ENCODE results near the gene PCYT1A.

PCYT1A gene

DNA sequence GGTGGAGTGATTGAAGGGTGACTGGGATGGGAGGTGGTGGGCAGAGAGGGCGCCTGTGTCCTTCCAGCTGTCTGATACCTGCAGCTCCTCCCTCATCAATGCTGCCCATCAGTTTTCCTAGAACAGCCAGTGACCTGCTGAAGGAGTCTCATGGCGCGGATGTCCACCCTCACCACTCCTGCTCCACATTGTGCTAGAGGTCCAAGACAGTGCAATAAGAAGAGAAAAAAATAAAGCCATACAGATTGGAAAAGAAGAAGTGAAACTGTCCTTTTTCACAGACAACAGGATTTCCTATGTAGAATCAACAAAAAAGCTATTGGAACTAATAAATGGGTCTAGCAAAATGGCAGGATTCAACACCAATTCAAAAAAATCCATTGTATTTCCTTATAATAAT lies 83.7 kb downstream of the PCYT1A start:
- no peak overlapping the region for H3K4me3 ChIP-seq (ENCODE audit: low read length)
- DNase-seq (ENCODE audit: low read depth) = no peak
- TF ChIP-seq, protein P1, sequence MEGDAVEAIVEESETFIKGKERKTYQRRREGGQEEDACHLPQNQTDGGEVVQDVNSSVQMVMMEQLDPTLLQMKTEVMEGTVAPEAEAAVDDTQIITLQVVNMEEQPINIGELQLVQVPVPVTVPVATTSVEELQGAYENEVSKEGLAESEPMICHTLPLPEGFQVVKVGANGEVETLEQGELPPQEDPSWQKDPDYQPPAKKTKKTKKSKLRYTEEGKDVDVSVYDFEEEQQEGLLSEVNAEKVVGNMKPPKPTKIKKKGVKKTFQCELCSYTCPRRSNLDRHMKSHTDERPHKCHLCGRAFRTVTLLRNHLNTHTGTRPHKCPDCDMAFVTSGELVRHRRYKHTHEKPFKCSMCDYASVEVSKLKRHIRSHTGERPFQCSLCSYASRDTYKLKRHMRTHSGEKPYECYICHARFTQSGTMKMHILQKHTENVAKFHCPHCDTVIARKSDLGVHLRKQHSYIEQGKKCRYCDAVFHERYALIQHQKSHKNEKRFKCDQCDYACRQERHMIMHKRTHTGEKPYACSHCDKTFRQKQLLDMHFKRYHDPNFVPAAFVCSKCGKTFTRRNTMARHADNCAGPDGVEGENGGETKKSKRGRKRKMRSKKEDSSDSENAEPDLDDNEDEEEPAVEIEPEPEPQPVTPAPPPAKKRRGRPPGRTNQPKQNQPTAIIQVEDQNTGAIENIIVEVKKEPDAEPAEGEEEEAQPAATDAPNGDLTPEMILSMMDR (IDR thresholded peaks at IDR 0.05; ENCODE audit: insufficient read depth, low read depth, low read length, missing control alignments) = no peak

DNA sequence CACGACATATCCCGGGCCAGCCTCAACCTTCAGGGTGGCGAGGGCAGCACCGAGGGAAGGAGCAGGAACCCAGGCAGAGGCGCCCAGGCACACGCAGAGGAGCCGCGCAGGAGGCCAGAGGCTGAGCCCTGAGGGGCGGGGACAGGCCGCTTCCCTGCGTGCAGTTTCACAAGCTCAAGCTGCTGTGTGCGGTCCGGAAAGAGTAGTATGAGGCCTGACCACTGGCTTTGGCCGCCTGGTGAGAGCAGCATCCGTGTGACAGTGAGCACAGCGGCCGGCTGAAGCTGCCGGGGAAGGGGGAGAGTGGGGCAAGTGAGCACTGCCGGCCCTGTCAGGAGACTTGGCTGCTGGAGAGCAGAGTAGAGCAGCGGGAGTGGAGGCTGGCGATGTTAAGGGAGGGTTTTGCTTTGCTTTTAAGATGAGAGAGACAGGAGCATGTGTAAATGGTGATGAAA lies 85.0 kb downstream of the PCYT1A start:
- H3K4me3 ChIP-seq (ENCODE audit: low read length) = no peak overlapping the region
- DNase-seq (ENCODE audit: low read depth) = no peak
- TF ChIP-seq, protein P1 (IDR thresholded peaks at IDR 0.05; ENCODE audit: insufficient read depth, low read depth, low read length, missing control alignments) = no peak

DNA sequence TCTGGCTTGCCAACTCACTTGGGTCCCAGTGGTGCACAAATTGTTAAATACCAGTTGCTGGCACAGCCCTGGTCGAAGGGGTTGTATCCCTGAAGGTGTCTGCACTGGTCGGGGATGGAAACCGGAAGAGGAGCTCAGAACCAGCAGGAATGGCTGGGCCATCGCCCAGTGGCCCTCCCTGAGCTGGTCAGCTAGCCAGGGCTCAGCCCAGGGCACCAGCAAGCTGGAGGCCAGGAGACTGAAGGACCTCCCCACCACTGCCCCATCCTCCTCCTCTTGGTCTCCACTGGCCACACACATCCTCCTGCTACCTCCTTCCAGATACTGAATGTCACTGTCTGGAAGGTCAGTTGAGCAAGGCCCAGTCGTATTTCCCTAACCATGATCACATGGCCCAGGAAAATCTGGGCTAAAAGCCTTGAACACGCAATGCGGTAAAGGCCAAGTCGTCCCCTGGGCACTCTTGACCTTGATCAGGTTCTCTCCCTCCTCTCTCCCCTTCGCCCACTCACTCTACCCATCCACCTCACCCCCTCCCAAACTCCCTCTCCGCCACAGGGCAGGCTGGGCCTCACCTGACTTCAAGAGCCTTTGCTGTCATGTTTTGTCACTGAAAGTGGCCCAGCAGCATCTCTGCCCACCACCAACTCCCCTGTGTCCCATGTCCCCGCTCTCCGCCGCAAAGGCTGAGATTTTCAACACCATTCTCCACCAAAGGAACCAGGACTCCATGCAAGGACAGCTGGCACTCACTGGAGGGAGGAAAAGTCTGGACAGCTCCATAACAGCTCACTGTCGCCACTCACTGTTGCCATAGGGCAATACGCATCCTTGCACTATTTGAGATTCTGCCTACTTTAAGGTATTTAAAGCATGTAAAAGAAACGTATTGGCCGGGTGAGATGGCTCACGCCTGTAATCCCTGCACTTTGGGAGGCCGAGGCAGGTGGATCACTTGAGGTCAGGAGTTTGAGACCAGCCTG lies 88.5 kb downstream of the PCYT1A start:
- no peak overlapping the region for H3K4me3 ChIP-seq (ENCODE audit: low read length)
- TF ChIP-seq, protein P1 (IDR thresholded peaks at IDR 0.05; ENCODE audit: insufficient read depth, low read depth, low read length, missing control alignments) = peak; percentile 20
- DNase-seq (ENCODE audit: low read depth) = peak; percentile 26

DNA sequence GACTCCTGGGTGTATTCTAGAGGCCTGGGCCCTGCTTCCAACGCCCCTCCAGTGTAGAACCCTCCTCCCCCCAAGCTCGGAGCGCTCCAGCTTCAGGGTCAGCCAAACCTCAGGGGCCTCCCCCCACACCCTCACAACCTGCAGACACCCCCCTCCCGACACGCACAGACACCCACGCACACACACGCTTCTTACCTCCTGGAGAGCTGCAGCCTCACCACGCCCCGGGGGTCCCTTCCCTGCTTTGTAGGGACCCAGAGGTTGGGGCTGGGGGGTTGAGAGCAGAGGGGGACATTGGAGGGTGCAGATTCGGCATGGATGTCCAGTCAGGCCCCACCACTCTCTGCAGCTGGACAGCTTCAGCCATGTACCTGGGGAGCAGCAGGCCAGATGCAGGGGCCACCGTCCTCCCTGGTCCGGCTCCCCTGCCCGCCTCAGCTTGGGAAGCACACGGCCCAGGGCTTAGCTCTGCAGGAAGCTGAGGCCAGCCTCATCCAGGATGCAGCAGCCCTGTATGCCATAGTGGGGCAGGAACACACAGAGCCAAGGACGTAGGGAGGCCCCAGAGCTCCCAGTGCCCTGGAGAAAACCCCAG lies 89.3 kb downstream of the PCYT1A start:
- DNase-seq (ENCODE audit: low read depth) = no peak
- TF ChIP-seq, protein P1 (IDR thresholded peaks at IDR 0.05; ENCODE audit: insufficient read depth, low read depth, low read length, missing control alignments) = no peak
- no peak overlapping the region for H3K4me3 ChIP-seq (ENCODE audit: low read length)

DNA sequence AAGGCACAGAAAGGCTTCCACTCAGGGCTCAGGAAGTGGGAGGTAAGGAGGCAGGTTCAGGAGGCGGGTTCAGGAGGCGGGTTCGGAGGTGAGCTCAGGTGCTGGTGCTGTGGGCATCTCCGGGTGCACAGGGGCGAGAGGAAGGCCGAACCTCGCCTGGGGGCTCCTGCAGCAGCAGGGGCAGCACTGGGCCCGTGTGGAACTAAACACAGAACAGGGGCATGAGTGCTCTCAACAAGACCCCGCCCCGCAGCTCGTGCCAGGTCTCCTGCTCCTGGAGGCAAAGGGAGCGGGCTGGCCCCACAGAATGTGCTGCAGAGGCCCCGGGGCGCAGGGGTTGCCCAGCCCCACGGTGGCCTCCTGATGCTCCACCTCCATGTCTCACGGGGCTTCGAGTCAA lies 90.0 kb downstream of the PCYT1A start:
- H3K4me3 ChIP-seq (ENCODE audit: low read length) = no peak overlapping the region
- TF ChIP-seq, protein P1 (IDR thresholded peaks at IDR 0.05; ENCODE audit: insufficient read depth, low read depth, low read length, missing control alignments) = no peak
- no peak for DNase-seq (ENCODE audit: low read depth)

DNA sequence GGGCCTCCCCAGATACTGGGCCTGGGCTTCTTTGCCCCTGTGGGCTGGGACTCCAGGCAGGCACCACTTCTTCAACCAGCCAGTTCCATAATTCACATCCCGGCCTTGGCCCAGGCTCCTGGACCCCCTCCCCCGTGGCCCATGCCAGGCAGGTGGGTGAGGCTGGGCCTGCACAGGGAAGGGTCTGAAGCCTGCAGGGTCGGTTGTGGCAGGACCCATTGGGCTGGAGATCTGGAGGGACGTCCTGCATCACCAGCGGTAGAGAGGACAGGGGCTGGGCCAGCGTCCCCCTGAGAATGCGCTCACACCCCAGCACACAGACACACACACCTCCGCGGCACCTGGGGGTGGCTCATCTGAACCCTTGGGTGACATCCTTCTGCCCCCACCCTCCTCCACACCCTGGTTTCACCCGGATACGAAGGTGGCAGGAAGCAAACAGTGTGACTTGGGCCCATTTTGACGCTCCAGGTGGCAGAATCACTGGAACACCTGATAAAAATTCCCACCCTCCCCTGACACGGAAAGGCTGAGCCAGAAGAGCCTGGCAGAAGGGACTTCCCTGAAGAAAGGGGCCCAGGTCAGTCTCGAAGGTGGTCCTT lies 91.8 kb downstream of the PCYT1A start:
- no peak overlapping the region for H3K4me3 ChIP-seq (ENCODE audit: low read length)
- DNase-seq (ENCODE audit: low read depth) = no peak
- TF ChIP-seq, protein P1 (IDR thresholded peaks at IDR 0.05; ENCODE audit: insufficient read depth, low read depth, low read length, missing control alignments) = no peak

Measured in epithelial cell of esophagus (primary cell).